Gastroesophageal sphincter (tissue), 3 donors: Measurements from ENCODE around the gene HCRT.

Experiments
- CTCF ChIP-seq, 4 experiments: fragments of 200-600 bp in 2 of 4; fragments of 450-650 bp in 2 of 4; sonication (generic) in 1 of 4; IDR thresholded peaks; one replicate each; pipeline ENCODE4 v1.5.1; 2017 to 2019; ENCODE audit warnings: antibody characterized with exemption in 4 of 4, mild to moderate bottlenecking in 2 of 4, moderate library complexity in 2 of 4
- POLR2AphosphoS5 ChIP-seq: sonication (generic); formaldehyde crosslinking; IDR thresholded peaks from one replicate; pipeline ENCODE4 v1.6.1; 2017; ENCODE audit warnings: antibody characterized with exemption

- no peak for TF ChIP-seq CTCF (IDR thresholded peaks at IDR 0.05)
- no peak for TF ChIP-seq POLR2AphosphoS5
Measured at GRCh38 chr17:42136654-42137051, 48.6 kb downstream of the HCRT start.
